HEK293 (cell line): ENCODE data around the gene ST6GALNAC6.

ENCODE experiments used
- CTCF ChIA-PET: fragments of 350-600 bp; formaldehyde crosslinking; extraction: SDS; loops from one replicate; lab custom pipeline; 2021; ENCODE audit warnings: antibody characterized with exemption; lab: Yijun Ruan, JAX
- POLR2A ChIA-PET: fragments of 300-600 bp; formaldehyde crosslinking; extraction: SDS; loops from one replicate; lab custom pipeline; 2020; ENCODE audit warnings: antibody characterized with exemption, inconsistent platforms; lab: Yijun Ruan, JAX
- H3K27ac ChIP-seq: fragments of 200-500 bp; sonication (Bioruptor generic); 2 replicates; pipeline ENCODE4 v1.5.1; 2014; ENCODE audit warnings: low read depth, low read length, control low read depth, inconsistent platforms; ENCODE audit errors: extremely low read depth
- H3K36me3 ChIP-seq, 2 experiments: fragments of 200-500 bp in 1 of 2; sonication (Bioruptor generic) in 1 of 2; 1 replicate in 1 of 2; 2 replicates in 1 of 2; pipeline ENCODE4 v1.5.1; 2014 to 2017; ENCODE audit warnings: inconsistent platforms in 2 of 2, low read length in 2 of 2; ENCODE audit not compliant: control insufficient read depth in 2 of 2, insufficient read depth in 1 of 2
- H3K4me1 ChIP-seq: fragments of 200-500 bp; sonication (Bioruptor generic); 2 replicates; pipeline ENCODE4 v1.5.1; 2014; ENCODE audit warnings: mild to moderate bottlenecking, low read length, inconsistent platforms; ENCODE audit not compliant: control insufficient read depth, insufficient read depth
- H3K4me3 ChIP-seq: 2 replicates; pipeline ENCODE4 v1.5.1; 2011; ENCODE audit warnings: low read depth, mild to moderate bottlenecking, control low read depth, low read length, moderate library complexity
- H3K9me3 ChIP-seq: fragments of 200-500 bp; sonication (Bioruptor generic); 2 replicates; pipeline ENCODE4 v1.5.1; 2014; ENCODE audit warnings: low read depth, low read length, inconsistent platforms; ENCODE audit not compliant: control insufficient read depth, insufficient read depth
- ATF2 ChIP-seq: fragments of 450-650 bp; formaldehyde crosslinking; IDR thresholded peaks from 2 replicates; pipeline ENCODE4 v1.5.1; 2016; ENCODE audit warnings: missing biosample characterization, missing genetic modification characterization, low read depth
- BCL11B ChIP-seq: fragments of 450-650 bp; formaldehyde crosslinking; IDR thresholded peaks from 2 replicates; pipeline ENCODE4 v1.5.1; 2016; ENCODE audit warnings: low read depth, missing biosample characterization, missing genetic modification characterization
- MEIS1 ChIP-seq: sonication (generic); formaldehyde crosslinking; IDR thresholded peaks from 2 replicates; pipeline ENCODE4 v1.8.1; 2022; ENCODE audit warnings: missing genetic modification reagents, mild to moderate bottlenecking, borderline replicate concordance
- PBX3 ChIP-seq: sonication (generic); formaldehyde crosslinking; IDR thresholded peaks from 2 replicates; pipeline ENCODE4 v1.8.1; 2022; ENCODE audit warnings: mild to moderate bottlenecking, moderate library complexity, missing genetic modification reagents
- SETDB1 ChIP-seq: IDR thresholded peaks from one replicate; pipeline ENCODE4 v1.6.1; 2017; ENCODE audit warnings: mild to moderate bottlenecking, low read length, moderate library complexity, mixed read lengths; ENCODE audit not compliant: insufficient read length
- ZBTB20 ChIP-seq: fragments of 450-650 bp; formaldehyde crosslinking; IDR thresholded peaks from 2 replicates; pipeline ENCODE4 v1.5.1; 2016; ENCODE audit warnings: missing biosample characterization, missing genetic modification characterization
- ZBTB6 ChIP-seq: fragments of 450-650 bp; formaldehyde crosslinking; IDR thresholded peaks from 2 replicates; pipeline ENCODE4 v1.5.1; 2017; ENCODE audit warnings: missing biosample characterization, missing genetic modification characterization
- ZFHX2 ChIP-seq: fragments of 450-650 bp; formaldehyde crosslinking; conservative IDR thresholded peaks from 2 replicates; pipeline ENCODE4 v1.5.1; 2016; ENCODE audit warnings: missing biosample characterization, missing genetic modification characterization
- ZFP41 ChIP-seq: fragments of 450-650 bp; formaldehyde crosslinking; IDR thresholded peaks from 2 replicates; pipeline ENCODE4 v1.5.1; 2016; ENCODE audit warnings: missing biosample characterization, missing genetic modification characterization, borderline replicate concordance
- ZNF211 ChIP-seq: fragments of 450-650 bp; formaldehyde crosslinking; IDR thresholded peaks from 2 replicates; pipeline ENCODE4 v1.5.1; 2016; ENCODE audit warnings: low read depth, missing biosample characterization, missing genetic modification characterization
- ZNF280D ChIP-seq: fragments of 450-650 bp; formaldehyde crosslinking; IDR thresholded peaks from 2 replicates; pipeline ENCODE4 v1.5.1; 2016; ENCODE audit warnings: missing biosample characterization, missing genetic modification characterization
- ZNF394 ChIP-seq: fragments of 450-650 bp; formaldehyde crosslinking; IDR thresholded peaks from 2 replicates; pipeline ENCODE4 v1.5.1; 2016; ENCODE audit warnings: missing biosample characterization, missing genetic modification characterization, mild to moderate bottlenecking, moderate library complexity, borderline replicate concordance
- ZNF423 ChIP-seq: fragments of 450-650 bp; formaldehyde crosslinking; IDR thresholded peaks from 2 replicates; pipeline ENCODE4 v1.5.1; 2016; ENCODE audit warnings: missing biosample characterization, missing genetic modification characterization
- ZNF513 ChIP-seq: fragments of 450-650 bp; IDR thresholded peaks from 2 replicates; pipeline ENCODE4 v1.5.1; 2018; ENCODE audit warnings: missing biosample characterization, missing genetic modification characterization
- ZNF514 ChIP-seq: fragments of 450-650 bp; formaldehyde crosslinking; IDR thresholded peaks from 2 replicates; pipeline ENCODE4 v1.5.1; 2016; ENCODE audit warnings: missing biosample characterization, missing genetic modification characterization
- ZNF639 ChIP-seq: fragments of 450-650 bp; formaldehyde crosslinking; IDR thresholded peaks from 2 replicates; pipeline ENCODE4 v1.5.1; 2016; ENCODE audit warnings: missing biosample characterization, missing genetic modification characterization
- ZNF768 ChIP-seq: fragments of 450-650 bp; formaldehyde crosslinking; IDR thresholded peaks from 2 replicates; pipeline ENCODE4 v1.5.1; 2018; ENCODE audit warnings: missing biosample characterization, mild to moderate bottlenecking, missing genetic modification characterization
- ZNF792 ChIP-seq: fragments of 450-650 bp; formaldehyde crosslinking; IDR thresholded peaks from 2 replicates; pipeline ENCODE4 v1.5.1; 2016; ENCODE audit warnings: missing biosample characterization, missing genetic modification characterization
- ZSCAN4 ChIP-seq: fragments of 450-650 bp; formaldehyde crosslinking; IDR thresholded peaks from 2 replicates; pipeline ENCODE4 v1.5.1; 2017; ENCODE audit warnings: missing biosample characterization, missing genetic modification characterization

Gene ST6GALNAC6

GRCh38 chr9:127896395-127897192 is 2.8 kb downstream of the ST6GALNAC6 start:
- ChIA-PET CTCF (interaction anchor here (0.6 to 1.3 kb wide), 2 partner anchors 25 to 70 kb away, joined by 5 read pairs; no protein-coding TSS in a partner anchor), POLR2A (interaction anchor here (1.0 to 1.4 kb wide), 6 partner anchors 9 to 445 kb away, joined by 3 to 7 read pairs (median 4); partner anchors contain the start of genes LRSAM1 and RPL12)
- no peak for TF ChIP-seq BCL11B (tag by site-specific recombination)
- no peak for TF ChIP-seq ZNF394 (tag by site-specific recombination)
- TF ChIP-seq ZNF280D (tag by site-specific recombination): no peak
- no peak for TF ChIP-seq ZNF423
- no peak for TF ChIP-seq ZNF514 (tag by site-specific recombination)
- TF ChIP-seq ZNF513 (tag by site-specific recombination): no peak
- no peak for TF ChIP-seq ZNF768 (tag by site-specific recombination)
- TF ChIP-seq ATF2 (tag by site-specific recombination): no peak
- no peak for TF ChIP-seq ZNF639 (tag by site-specific recombination)
- no peak for TF ChIP-seq ZFHX2 (tag by site-specific recombination)
- TF ChIP-seq ZSCAN4 (tag by site-specific recombination): no peak
- TF ChIP-seq SETDB1: no peak
- no peak for TF ChIP-seq ZNF792
- TF ChIP-seq MEIS1: no peak
- TF ChIP-seq ZBTB20 (tag by site-specific recombination): no peak
- TF ChIP-seq ZNF211: no peak
- no peak for TF ChIP-seq PBX3 (CRISPR knock-in tag)
- TF ChIP-seq ZBTB6 (tag by site-specific recombination): no peak
- no peak for TF ChIP-seq ZFP41 (tag by site-specific recombination)
- TF ChIP-seq, all 188 proteins: peak for 0
- Histone ChIP-seq H3K4me3 (no peak overlapping the region), H3K4me1 (no peaks in the 10 kb centered on the region), H3K36me3 (peaks cover 0 to 49% of the 10 kb centered on the region in 2 experiments; a peak in 1 of 3 replicates), H3K27ac (no peak overlapping the region), H3K9me3 (no peaks in the 10 kb centered on the region)
